ENCODE results near the gene PTPRE. TPM values are rescaled to one million over a fixed set of nuclear protein-coding genes. Genes with fewer than 3 reads are reported as not detected.

Gene PTPRE
- polyA plus RNA-seq, 1 donor (not counting 4 experiments of a cell fraction or from before 2014, with no cell fraction given) = 15.1 TPM

DNA sequence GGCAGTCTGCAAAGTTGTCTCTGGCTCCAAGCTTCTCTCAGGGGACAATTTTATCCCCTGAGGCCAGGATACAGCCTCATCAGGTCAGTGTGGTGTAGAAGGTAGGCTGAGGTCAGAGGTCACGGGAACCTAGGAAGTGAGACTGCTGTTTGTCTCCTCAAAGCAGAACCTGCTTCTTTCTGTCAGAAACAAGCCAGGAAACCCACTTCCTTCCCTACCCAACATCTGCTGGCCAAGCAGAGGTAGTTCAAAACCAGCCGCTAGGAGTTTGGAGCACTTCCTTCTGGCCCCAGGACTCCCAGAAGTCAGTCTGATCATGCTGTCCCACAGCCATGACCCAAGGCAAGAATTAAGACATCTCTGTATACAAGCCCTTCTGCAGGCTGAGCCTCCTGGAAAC lies 26.3 kb upstream of the PTPRE start:
- Histone ChIP-seq H3K79me2 (ENCODE audit: control insufficient read depth, insufficient read depth, low read length) (no peaks in the 10 kb centered on the region), H2AFZ (ENCODE audit: control insufficient read depth, low read length) (no peak overlapping the region), H3K36me3 (ENCODE audit: control insufficient read depth in 2 of 2, extremely low read depth in 1 of 2, insufficient read depth in 2 of 2, low read length in 2 of 2) (no peaks in the 10 kb centered on the region), H4K20me1 (ENCODE audit: control insufficient read depth, extremely low read depth, insufficient read depth, low read length) (no peaks in the 10 kb centered on the region), H3K9me3 (ENCODE audit: control insufficient read depth, low read depth, low read length) (no peaks in the 10 kb centered on the region), H3K4me1 (ENCODE audit: control insufficient read depth, extremely low read depth, insufficient read depth, low read length) (no peaks in the 10 kb centered on the region), H3K4me3 (ENCODE audit: control insufficient read depth in 2 of 3, extremely low read depth in 1 of 3, insufficient read depth in 2 of 3, low read depth in 1 of 3, low read length in 3 of 3) (no peak overlapping the region), H3K9me1 (ENCODE audit: control insufficient read depth, extremely low read depth, insufficient read depth, low read length) (no peaks in the 10 kb centered on the region), H3K9ac (ENCODE audit: control insufficient read depth, extremely low read depth, insufficient read depth, low read length) (no peak overlapping the region), H3K4me2 (ENCODE audit: control insufficient read depth, extremely low read depth, insufficient read depth, low read depth, low read length) (no peak overlapping the region), H3K27me3 (ENCODE audit: control insufficient read depth, extremely low read depth, insufficient read depth, low read length) (no peaks in the 10 kb centered on the region), H3K27ac (ENCODE audit: control insufficient read depth, insufficient read depth, low read length) (no peak overlapping the region)
- dilution Hi-C loops (cut with MboI; ENCODE audit: extremely low pct_ligation_motif_present, low sequenced_read_pairs) = no loop called here
- TF ChIP-seq EZH2 (IDR thresholded peaks at IDR 0.05; ENCODE audit: low read length) = no peak
- TF ChIP-seq, protein P1, sequence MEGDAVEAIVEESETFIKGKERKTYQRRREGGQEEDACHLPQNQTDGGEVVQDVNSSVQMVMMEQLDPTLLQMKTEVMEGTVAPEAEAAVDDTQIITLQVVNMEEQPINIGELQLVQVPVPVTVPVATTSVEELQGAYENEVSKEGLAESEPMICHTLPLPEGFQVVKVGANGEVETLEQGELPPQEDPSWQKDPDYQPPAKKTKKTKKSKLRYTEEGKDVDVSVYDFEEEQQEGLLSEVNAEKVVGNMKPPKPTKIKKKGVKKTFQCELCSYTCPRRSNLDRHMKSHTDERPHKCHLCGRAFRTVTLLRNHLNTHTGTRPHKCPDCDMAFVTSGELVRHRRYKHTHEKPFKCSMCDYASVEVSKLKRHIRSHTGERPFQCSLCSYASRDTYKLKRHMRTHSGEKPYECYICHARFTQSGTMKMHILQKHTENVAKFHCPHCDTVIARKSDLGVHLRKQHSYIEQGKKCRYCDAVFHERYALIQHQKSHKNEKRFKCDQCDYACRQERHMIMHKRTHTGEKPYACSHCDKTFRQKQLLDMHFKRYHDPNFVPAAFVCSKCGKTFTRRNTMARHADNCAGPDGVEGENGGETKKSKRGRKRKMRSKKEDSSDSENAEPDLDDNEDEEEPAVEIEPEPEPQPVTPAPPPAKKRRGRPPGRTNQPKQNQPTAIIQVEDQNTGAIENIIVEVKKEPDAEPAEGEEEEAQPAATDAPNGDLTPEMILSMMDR (optimal IDR thresholded peaks at IDR 0.05 in 1 of 3, IDR thresholded peaks at IDR 0.05 in 1 of 3, conservative IDR thresholded peaks at IDR 0.05 in 1 of 3; ENCODE audit: extremely low read depth in 1 of 3, insufficient read depth in 2 of 3, low read length in 3 of 3) = no peak
- FAIRE-seq = no peak
- no peak for DNase-seq (ENCODE audit: low read depth, low spot score)

GRCh38 chr10:127881262-127881661 lies 25.6 kb upstream of the PTPRE start:
- dilution Hi-C loops (cut with MboI; ENCODE audit: extremely low pct_ligation_motif_present, low sequenced_read_pairs) = no loop called here
- H3K9ac ChIP-seq (ENCODE audit: control insufficient read depth, extremely low read depth, insufficient read depth, low read length) = no peak overlapping the region
- FAIRE-seq = no peak
- no peaks in the 10 kb centered on the region for H4K20me1 ChIP-seq (ENCODE audit: control insufficient read depth, extremely low read depth, insufficient read depth, low read length)
- H3K4me2 ChIP-seq (ENCODE audit: control insufficient read depth, extremely low read depth, insufficient read depth, low read depth, low read length) = no peak overlapping the region
- no peak for DNase-seq (ENCODE audit: low read depth, low spot score)
- no peak overlapping the region for H2AFZ ChIP-seq (ENCODE audit: control insufficient read depth, low read length)
- H3K27ac ChIP-seq (ENCODE audit: control insufficient read depth, insufficient read depth, low read length) = no peak overlapping the region
- H3K4me3 ChIP-seq (ENCODE audit: control insufficient read depth in 2 of 3, extremely low read depth in 1 of 3, insufficient read depth in 2 of 3, low read depth in 1 of 3, low read length in 3 of 3) = no peak overlapping the region
- H3K9me1 ChIP-seq (ENCODE audit: control insufficient read depth, extremely low read depth, insufficient read depth, low read length) = no peaks in the 10 kb centered on the region
- no peak for TF ChIP-seq EZH2 (IDR thresholded peaks at IDR 0.05; ENCODE audit: low read length)
- TF ChIP-seq, protein P1 (optimal IDR thresholded peaks at IDR 0.05 in 1 of 3, IDR thresholded peaks at IDR 0.05 in 1 of 3, conservative IDR thresholded peaks at IDR 0.05 in 1 of 3; ENCODE audit: extremely low read depth in 1 of 3, insufficient read depth in 2 of 3, low read length in 3 of 3) = no peak
- no peaks in the 10 kb centered on the region for H3K27me3 ChIP-seq (ENCODE audit: control insufficient read depth, extremely low read depth, insufficient read depth, low read length)
- no peaks in the 10 kb centered on the region for H3K79me2 ChIP-seq (ENCODE audit: control insufficient read depth, insufficient read depth, low read length)
- H3K4me1 ChIP-seq (ENCODE audit: control insufficient read depth, extremely low read depth, insufficient read depth, low read length) = no peaks in the 10 kb centered on the region
- H3K36me3 ChIP-seq (ENCODE audit: control insufficient read depth in 2 of 2, extremely low read depth in 1 of 2, insufficient read depth in 2 of 2, low read length in 2 of 2) = no peaks in the 10 kb centered on the region
- no peaks in the 10 kb centered on the region for H3K9me3 ChIP-seq (ENCODE audit: control insufficient read depth, low read depth, low read length)

All from keratinocyte (primary cell).